GM12878 (cell line): ENCODE results near the gene ZMYND15.

Experiments
- CTCF ChIP-seq, 3 experiments: IDR thresholded peaks in 2 of 3; conservative IDR thresholded peaks in 1 of 3; 2 replicates each; pipeline ENCODE4 v1.5.1; 2011; ENCODE audit warnings: low read depth in 3 of 3, low read length in 3 of 3, mild to moderate bottlenecking in 3 of 3, control low read depth in 2 of 3, moderate library complexity in 2 of 3, inconsistent platforms in 1 of 3, mixed read lengths in 1 of 3; ENCODE audit not compliant: control insufficient read depth in 2 of 3, insufficient read depth in 1 of 3; ENCODE audit errors: extremely low read depth in 1 of 3
- MXI1 ChIP-seq: fragments of 150-350 bp; IDR thresholded peaks from 2 replicates; pipeline ENCODE4 v1.6.1; 2011; ENCODE audit warnings: low read depth, mild to moderate bottlenecking, inconsistent platforms, low read length, improper control_type of control experiment
- REST ChIP-seq: IDR thresholded peaks from 2 replicates; pipeline ENCODE4 v1.6.1; 2012; ENCODE audit warnings: mild to moderate bottlenecking, low read depth, low read length
- SMC3 ChIP-seq: IDR thresholded peaks from 2 replicates; pipeline ENCODE4 v1.6.1; 2011; ENCODE audit warnings: low read length, improper control_type of control experiment, borderline replicate concordance
- STAT3 ChIP-seq: IDR thresholded peaks from 2 replicates; pipeline ENCODE4 v1.6.1; 2011; ENCODE audit warnings: low read depth, low read length, improper control_type of control experiment
- TCF3 ChIP-seq: IDR thresholded peaks from 2 replicates; pipeline ENCODE4 v1.6.1; 2012; ENCODE audit warnings: low read depth, mild to moderate bottlenecking, low read length, borderline replicate concordance; ENCODE audit not compliant: insufficient read depth
- ZBTB33 ChIP-seq: fragments of 450-650 bp; IDR thresholded peaks from 2 replicates; pipeline ENCODE4 v1.6.1; 2017; ENCODE audit warnings: mild to moderate bottlenecking
- ZNF592 ChIP-seq: fragments of 450-650 bp; IDR thresholded peaks from 2 replicates; pipeline ENCODE4 v1.6.1; 2017; ENCODE audit warnings: mild to moderate bottlenecking, moderate library complexity
- TF ChIP-seq, protein P1 (sequence below): fragments of 450-650 bp; IDR thresholded peaks from 2 replicates; pipeline ENCODE4 v1.6.1; 2018; ENCODE audit warnings: mild to moderate bottlenecking, low read depth, moderate library complexity; ENCODE audit not compliant: partially characterized antibody

DNA sequence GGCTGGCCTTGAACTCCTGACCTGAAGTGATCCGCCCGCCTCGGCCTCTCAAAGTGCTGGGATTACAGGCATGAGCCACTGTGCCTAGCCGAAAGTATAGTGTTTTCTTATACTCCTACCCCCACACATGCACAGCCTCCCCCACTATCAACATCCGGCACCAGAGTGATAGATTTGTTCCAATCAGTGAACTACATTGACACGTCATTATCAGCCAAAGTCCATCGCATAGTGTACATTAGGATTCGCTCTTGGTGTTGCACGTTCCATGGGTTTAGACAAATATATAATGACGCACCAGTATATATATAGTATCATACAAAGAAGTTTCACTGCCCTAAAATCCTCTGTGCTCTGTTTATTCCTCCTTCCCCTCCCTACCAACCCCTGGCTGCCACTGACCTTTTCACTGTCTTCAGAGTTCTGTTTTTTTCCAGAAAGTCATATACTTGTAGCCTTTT is 20.2 kb downstream of the ZMYND15 start:
- TF ChIP-seq SMC3 (no peak), ZNF592 (no peak), STAT3 (no peak), ZBTB33 (no peak), REST (no peak), CTCF (IDR thresholded peaks at IDR 0.05 in 2 of 3, conservative IDR thresholded peaks at IDR 0.05 in 1 of 3; ENCODE audit: control insufficient read depth in 2 of 3, extremely low read depth in 1 of 3, insufficient read depth in 1 of 3, low read depth in 3 of 3, low read length in 3 of 3) (no peak), MXI1 (no peak), TCF3 (no peak)
- TF ChIP-seq, protein P1, sequence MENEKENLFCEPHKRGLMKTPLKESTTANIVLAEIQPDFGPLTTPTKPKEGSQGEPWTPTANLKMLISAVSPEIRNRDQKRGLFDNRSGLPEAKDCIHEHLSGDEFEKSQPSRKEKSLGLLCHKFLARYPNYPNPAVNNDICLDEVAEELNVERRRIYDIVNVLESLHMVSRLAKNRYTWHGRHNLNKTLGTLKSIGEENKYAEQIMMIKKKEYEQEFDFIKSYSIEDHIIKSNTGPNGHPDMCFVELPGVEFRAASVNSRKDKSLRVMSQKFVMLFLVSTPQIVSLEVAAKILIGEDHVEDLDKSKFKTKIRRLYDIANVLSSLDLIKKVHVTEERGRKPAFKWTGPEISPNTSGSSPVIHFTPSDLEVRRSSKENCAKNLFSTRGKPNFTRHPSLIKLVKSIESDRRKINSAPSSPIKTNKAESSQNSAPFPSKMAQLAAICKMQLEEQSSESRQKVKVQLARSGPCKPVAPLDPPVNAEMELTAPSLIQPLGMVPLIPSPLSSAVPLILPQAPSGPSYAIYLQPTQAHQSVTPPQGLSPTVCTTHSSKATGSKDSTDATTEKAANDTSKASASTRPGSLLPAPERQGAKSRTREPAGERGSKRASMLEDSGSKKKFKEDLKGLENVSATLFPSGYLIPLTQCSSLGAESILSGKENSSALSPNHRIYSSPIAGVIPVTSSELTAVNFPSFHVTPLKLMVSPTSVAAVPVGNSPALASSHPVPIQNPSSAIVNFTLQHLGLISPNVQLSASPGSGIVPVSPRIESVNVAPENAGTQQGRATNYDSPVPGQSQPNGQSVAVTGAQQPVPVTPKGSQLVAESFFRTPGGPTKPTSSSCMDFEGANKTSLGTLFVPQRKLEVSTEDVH = no peak
